Measurements from ENCODE around the gene DLG3.
"Not testable (repeated sequence)": the region's sequence is repeated elsewhere in the genome, so short reads cannot be mapped to it uniquely, and the experiment has no call there.

The DLG3 gene

DNA sequence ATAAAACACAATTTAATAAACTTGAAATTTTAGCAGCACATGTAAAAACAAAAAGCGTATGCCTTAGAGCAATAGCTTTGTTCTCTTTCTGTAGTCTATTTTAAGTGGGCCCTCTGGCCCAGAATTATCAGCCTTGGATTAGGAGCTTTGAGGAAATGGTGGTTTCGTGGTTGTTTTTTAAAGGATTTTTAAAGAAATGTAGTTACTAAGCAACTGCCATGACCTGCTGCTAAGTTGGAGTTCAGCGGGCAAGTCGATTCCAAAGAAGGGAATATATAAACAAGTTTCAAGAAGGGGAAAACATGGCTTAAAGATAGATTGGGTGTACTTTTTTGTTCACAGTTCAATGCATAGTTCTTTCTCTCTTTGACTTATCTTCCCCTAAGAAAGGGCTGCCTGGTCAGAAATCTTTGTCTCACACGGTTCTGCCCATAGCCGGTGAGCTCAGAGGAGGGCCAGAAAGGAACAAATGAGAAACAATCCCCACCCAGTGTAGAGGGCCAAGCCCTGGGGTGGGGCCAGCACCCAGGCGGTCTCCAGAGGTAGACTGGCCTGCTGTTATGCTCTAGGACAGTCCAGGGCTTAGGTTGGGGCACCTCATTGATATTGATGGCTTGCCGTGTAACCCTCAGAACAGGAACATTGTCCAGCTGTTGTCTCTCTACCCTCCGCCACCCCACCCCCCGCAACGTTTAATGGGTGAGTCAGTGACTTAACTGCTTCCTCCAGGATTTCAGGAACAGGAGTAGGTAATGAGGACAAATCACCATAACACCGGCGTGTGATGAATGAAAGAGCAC is 32.5 kb downstream of the DLG3 start:
- DNase-seq: no peak

DNA sequence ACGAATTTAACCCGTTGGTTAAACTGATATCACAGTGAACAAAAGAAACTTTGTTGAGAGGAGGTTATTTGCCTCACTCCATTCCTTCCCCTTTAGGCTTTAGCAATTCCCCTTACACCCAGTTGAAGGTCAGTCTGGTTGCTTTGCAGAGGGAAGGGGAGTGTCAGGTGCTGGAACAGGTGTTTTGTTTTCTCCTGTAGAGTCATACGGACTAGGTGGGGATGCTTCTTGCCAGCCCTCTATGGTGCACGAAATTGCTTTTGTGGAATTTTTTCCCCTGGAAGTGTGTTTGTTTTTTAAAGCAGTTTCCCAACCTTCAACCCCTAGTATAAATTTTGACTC is 33.1 kb downstream of the DLG3 start:
- DNase-seq: no peak

DNA sequence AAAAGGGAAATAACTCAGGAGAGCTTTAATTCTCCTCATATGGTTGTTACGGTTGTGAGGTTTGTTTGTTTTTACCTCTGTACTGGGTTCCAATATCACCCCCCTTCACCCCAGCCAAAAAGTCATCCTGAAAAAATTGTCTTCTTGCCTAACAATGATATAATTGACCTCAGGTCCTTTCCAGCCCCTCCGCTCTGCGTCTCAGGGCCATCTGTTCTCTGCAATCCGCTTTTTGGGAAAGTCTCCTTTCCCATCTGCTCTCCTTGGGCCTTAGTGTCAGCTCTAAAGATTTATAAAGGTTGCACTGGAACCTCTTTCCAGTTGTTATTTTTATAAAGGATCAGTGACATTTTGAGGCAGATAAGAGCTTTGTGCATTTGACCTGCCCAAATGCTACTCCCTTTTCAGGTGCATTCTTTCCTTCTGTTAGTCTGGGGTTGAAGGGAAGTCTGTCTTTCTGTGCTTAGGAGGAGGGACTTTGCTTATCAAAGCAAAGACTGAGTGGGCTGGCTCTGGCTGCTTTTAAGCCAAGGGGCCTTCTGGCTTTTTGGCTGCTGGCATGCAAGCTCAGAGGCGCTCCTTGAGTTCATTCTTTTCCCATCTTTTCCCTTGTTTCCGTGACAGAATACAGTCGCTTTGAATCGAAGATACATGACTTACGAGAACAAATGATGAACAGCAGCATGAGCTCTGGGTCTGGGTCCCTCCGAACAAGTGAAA is 34.1 kb downstream of the DLG3 start:
- DNase-seq: no peak

- no peak for DNase-seq
These were observed 34.7 kb downstream of the DLG3 start for GRCh38 chrX:70479247-70479921.

GRCh38 chrX:70479922-70480659 is 35.5 kb downstream of the DLG3 start:
- no peak for DNase-seq

DNA sequence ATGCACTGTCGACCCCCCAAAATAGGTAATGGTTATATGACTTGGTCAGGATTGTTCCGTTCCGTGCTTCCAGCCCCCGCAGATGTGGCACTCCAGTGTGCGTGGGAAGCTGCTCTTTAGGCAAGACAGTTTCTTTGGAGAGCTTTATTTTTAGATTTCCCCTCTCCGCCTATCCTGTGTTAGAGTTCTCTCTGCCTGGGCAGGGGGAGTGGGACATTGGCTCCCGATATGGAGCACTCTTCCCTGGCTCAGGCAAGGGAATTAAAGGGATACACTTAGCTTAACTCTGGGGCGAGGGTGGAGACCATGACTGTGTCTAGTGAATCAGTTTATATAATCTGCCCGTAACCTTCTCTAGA is 36.0 kb downstream of the DLG3 start:
- no peak for DNase-seq

DNA sequence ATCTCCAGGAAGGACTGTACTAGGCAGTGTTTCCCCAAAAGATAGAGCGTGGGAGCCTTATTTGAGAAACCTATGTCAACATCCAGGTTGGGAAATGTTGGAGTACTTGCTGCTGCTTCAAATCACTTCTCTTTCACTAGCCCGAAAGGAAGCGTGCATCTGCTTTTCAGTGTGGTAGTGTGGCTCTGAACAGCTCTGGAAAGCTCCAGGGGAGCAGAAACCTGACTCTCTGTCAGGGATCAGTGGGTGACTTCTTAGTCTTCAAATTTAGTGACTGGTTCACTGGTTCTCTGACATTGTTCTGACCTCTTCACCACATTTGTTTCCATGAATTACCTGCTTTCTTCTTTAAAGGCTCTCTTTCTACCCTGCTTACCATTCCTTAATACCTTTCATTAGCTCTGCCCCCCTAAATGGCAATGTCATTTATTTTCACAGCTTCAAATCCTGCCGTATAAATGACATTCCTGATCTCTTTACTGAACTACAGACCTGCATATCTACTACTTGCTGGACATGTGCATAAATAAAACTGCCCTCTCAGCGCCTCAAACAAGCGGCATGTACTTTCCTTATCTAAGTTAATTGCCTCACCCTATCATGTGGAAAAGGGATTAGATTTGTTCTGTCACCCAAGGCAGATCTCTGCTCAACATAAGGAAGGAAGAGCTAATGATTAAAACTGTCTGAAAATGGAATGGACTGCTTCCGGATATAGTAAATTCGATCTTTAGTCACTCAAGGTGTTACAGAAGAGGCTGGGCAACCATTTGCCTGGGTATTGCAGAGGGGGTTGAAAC is 37.0 kb downstream of the DLG3 start:
- DNase-seq: no peak

- no peak for DNase-seq
These were observed 37.7 kb downstream of the DLG3 start for GRCh38 chrX:70482300-70482699.

GRCh38 chrX:70485466-70485865 is 40.8 kb downstream of the DLG3 start:
- no peak for DNase-seq

DNA sequence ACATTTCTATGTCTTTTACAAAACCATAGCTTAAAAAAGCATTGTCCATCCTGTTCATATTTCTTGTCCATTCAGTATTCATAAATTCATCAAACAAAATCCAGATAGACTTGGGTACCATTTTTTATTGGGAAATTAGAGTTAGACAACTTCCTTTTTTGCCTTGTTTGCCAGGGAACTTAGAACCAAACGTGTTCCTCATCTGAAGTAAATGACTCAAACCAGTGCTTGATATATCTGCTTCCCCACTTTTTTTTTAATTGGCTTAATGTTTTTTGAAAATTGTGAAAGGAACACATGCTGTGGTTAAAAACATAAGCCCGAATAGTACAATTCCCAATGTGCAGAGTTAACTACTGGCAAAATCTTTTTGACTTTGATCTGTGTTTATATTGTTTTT is 44.2 kb downstream of the DLG3 start:
- no peak for DNase-seq

- DNase-seq: no peak
These were observed 49.8 kb downstream of the DLG3 start for GRCh38 chrX:70494441-70494840.

DNA sequence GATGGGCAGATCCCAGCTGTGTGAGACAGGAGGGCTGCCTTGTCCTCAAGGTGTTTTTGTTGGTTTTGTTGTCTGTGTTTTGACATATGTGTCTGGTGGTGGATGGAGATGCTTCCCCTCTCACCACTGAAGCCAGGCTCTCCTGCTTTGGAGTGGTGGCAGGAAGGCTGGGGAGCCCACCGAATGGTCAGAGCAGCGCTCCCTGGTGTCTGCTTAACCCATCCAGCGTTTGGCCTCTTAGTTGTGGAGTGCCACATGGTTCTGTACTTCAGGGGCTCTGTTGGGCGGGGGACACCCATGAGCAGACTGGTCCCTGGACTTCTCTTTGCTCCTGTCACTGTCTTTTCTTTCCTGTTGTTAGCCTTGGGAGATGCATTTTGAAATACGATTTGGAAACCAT is 51.9 kb downstream of the DLG3 start:
- no peak for DNase-seq

GRCh38 chrX:70497026-70497425 is 52.4 kb downstream of the DLG3 start:
- DNase-seq: no peak

- DNase-seq: no peak
These were observed 53.5 kb downstream of the DLG3 start for GRCh38 chrX:70498129-70498528.

- no peak for DNase-seq
These were observed 56.2 kb downstream of the DLG3 start for GRCh38 chrX:70500826-70501225.

GRCh38 chrX:70504772-70505450 is 60.3 kb downstream of the DLG3 start:
- no peak for DNase-seq

DNA sequence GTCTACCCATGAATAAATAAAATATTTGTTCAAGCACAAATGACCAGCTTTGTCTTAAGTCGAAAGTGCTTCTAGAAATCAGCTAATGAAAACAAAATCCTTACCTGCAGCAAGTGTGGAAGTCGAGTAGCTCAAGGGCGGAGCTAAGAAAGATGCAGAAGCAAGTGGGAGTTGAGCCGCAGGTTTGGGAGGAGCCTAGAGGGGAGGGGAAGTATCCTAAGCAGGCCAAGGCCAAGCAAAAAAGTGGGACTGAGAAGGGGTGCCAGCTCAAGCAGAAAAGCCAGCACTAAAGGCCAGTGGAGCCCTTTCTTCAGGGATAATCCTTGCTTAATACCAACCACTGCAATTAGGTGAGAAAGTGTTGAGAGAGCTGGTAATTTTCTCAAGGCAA is 60.8 kb downstream of the DLG3 start:
- no peak for DNase-seq

- no peak for DNase-seq
These were observed 63.8 kb downstream of the DLG3 start for GRCh38 chrX:70508296-70508911.

DNA sequence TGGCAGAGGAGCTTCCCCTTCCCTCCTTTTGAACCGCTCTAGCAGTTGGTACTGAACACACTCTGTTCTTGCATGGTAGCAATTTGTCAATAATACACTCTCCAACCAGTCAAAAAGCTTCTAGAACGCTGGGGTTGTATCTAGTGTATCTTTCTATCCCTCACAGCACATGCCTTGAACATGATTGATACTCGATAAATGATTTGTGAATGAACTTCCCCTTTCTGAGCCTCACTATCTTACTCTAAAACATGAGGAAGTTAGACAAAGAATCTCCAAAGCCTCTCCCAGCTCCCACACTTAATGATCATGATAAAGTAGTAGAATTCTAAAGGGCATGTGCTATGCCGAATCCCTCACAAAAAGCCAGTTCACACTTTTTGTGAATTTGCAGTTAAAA is 64.4 kb downstream of the DLG3 start:
- no peak for DNase-seq

GRCh38 chrX:70515270-70515669 is 70.6 kb downstream of the DLG3 start:
- DNase-seq: not testable (repeated sequence)

DNA sequence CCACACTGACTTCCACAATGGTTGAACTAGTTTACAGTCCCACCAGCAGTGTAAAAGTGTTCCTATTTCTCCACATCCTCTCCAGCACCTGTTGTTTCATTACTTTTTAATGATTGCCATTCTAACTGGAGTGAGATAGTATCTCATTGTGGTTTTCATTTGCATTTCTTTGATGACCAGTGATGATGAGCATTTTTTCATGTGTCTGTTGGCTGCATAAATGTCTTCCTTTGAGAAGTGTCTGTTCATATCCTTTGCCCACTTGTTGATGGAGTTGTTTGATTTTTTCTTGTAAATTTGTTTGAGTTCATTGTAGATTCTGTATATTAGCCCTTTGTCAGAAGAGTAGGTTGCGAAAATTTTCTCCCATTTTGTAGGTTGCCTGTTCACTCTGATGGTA is 71.1 kb downstream of the DLG3 start:
- not testable (repeated sequence) for DNase-seq

DNA sequence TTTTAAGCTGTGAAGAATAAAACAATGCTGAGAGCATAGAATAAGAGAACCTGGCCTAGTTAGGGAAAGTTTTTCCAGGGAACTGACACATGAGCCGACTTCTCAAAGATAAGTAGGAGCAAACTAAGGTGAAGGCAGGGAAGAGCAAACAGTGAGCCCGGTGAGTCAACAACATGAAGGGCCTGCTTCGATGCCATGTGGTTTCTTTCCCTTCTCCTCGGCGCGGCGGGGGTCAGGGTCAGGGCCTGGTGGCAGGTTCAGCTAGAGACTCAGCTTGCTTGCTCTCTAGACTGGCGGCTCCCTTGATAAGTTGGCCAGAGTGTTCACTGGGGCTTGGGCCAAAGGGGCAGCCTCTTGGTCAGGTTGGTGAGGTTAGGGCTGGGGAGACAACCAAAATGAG is 81.1 kb downstream of the DLG3 start:
- DNase-seq: no peak
